Activated CD4-positive, CD25-positive, alpha-beta regulatory T cell treated with anti-CD3 and anti-CD28 coated beads, Interleukin-2, amount 50 U/mL, for 72 hours (primary cell): ENCODE results near the gene LRRK1.
"Not testable (repeated sequence)": the region's sequence is repeated elsewhere in the genome, so short reads cannot be mapped to it uniquely, and the experiment has no call there.

ENCODE experiments used
- DNase-seq: peaks from one replicate; pipeline ENCODE4 v3.0.0; 2021

LRRK1 gene

GRCh38 chr15:101060576-101061551, 141.7 kb downstream of the LRRK1 start:
- DNase-seq: no peak

- no peak for DNase-seq
Measured at GRCh38 chr15:101062063-101062462, 142.9 kb downstream of the LRRK1 start.

- DNase-seq: no peak
Measured at GRCh38 chr15:101062471-101063171, 143.5 kb downstream of the LRRK1 start.

DNA sequence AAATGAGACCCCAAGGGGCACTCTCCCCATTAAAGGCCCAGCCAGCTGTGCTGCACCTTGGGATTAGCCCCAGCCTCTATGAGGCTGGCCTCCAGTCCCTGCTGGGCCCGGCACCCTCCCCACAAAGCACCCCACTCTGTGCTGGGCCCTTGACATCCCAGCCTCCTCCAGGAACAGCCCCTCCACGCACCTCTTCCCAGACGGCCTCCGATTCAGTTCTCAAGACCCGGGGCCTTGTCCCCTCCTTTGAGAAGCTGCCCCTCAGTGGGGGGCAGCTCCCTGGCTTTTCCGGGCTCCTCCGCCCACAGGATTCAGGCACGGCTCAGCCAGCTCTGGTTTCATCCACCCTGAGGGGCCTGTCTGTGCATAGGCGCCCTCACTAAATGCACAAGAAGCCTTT, 144.1 kb downstream of the LRRK1 start:
- DNase-seq: no peak

GRCh38 chr15:101063891-101064794, 145.0 kb downstream of the LRRK1 start:
- DNase-seq: no peak

DNA sequence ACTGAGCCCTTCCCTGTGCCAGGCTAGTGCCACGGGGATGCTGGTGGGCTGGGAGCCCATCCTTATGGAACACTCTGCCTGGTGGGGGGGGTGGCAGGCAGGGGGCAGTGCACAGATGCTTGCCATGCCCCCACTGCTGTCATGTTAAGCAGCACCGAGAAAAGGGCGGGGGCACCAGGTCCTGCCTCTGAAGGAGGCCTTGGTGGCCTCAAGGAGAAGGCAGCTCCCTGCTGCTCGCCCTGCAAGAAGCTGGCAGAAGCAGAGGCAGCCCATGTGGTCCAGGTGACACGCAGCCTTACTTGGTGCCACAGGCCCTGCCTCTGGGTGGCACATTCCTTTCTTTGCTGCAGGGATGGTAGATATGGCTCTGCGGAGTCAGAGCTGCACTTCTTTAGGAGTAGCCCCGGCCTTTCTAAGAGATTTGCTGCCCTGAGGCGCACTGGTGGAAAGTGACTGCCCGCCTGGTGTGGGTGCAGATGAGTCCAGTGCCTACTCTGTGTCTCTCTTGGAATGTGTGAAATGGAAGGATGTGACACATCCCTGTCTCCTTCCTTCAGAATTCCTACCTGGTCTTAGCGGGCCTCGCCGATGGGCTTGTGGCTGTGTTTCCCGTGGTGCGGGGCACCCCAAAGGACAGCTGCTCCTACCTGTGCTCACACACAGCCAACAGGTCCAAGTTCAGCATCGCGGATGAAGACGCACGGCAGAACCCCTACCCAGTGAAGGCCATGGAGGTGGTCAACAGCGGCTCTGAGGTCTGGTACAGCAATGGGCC, 145.8 kb downstream of the LRRK1 start:
- DNase-seq: no peak

- DNase-seq: no peak
Measured at GRCh38 chr15:101065570-101066221, 146.5 kb downstream of the LRRK1 start.

GRCh38 chr15:101066501-101067408, 147.6 kb downstream of the LRRK1 start:
- DNase-seq: no peak

DNA sequence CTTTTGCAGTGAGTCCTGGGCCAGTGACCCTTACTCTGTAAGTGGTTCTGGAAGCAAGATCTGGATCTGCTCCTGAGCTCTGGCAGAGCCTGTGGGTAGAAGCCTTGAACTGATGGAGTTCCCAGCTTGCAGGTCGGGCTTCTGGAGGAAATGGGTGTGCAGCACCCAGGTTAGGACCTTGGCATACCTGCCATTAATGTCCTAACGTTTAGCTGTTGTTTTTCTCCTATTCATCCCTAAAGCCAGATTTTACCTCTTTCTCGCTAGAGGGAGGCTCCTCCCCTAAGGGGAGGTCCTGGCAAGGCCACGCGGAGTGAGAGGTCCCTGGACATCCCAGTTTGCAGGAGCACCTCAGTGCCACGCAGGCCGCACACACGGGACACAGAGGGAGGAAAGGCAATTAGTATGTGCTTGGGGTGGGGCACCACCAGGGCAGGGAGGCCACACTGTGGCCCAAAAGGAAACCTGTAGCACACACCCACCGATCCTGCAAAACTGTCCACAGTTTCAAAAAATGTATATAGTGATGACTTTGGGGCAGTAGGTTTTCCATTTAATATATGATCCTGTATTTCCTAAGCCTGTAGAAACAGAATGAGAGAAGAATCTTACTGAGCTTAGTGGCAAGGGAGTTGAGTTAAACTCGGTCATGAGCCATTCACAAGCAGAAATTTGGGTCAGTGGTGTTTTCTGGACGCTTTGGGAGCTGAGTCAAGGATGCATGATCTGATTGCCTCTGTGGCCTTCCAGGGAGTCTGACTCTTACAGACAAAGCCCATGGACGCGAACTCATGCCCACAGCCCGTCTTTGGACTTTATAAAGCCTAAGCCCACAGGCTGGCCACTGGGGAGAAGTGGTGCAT, 148.7 kb downstream of the LRRK1 start:
- DNase-seq: no peak

GRCh38 chr15:101068523-101068960, 149.4 kb downstream of the LRRK1 start:
- no peak for DNase-seq

DNA sequence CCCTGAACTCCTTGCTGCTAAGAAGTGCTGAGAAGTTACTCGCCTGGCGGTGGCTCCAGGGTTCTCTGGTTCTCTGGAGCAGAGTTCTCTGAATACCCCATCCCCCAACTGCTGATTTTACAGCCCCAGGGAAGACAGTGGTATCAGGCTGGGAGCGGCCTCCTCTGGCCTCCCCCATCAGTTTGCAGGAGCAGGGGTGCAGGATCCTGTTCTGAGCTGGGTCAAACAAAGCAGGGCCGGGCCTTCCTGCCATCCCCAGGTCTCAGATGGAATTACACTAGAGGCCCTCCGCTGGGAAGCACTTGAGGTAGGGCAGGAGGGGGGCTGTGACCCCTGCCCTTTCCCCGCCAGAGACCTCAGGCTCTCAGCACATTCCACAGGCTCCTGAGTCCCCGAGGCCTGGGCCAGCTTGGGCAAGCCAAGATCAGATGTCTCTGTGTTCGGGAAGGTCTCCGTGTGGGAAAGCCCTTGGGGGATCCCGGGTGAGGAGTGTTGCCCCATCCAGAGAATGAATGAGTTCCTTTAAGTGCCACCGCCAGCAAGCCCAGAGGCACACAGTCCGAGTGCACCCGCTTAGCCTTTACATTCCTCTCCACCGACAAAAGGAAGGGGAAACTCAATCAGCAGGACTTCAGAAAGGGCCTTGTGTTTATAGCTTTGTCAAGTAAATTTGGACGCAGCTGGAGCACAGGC, 149.9 kb downstream of the LRRK1 start:
- no peak for DNase-seq

DNA sequence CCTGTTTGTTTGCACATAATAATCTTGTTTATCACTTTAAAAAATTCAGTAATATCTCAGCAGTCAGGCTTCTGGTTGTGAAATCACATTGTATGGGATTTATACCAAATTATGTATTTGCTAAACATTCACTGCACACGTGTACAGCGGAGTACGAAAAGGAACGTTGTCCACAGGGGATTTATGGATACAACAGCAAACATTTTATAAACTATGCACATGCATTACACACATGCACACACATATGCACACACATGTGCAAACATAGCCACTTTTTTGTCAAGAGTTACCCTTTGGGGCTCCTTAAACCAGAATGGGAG, 150.5 kb downstream of the LRRK1 start:
- no peak for DNase-seq

DNA sequence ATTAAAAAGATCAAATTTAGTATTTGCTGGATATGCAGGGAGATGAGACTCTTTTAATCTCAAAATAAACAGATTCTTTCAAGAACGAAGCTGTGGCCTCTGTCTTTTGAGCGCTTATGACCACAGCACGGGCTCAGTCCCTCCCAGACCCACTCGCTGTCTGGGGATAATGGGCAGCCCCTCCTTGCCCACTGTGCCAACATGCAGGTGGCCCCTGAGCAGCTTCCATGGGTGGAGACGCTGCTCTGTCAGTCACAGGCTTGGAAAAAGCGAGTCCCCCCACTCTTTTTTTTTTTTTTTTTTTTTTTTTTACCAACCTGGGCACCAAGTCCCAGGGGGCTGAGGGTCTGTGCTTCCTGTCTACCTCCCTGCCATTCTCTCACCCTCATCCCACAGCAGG, 150.9 kb downstream of the LRRK1 start:
- no peak for DNase-seq

DNA sequence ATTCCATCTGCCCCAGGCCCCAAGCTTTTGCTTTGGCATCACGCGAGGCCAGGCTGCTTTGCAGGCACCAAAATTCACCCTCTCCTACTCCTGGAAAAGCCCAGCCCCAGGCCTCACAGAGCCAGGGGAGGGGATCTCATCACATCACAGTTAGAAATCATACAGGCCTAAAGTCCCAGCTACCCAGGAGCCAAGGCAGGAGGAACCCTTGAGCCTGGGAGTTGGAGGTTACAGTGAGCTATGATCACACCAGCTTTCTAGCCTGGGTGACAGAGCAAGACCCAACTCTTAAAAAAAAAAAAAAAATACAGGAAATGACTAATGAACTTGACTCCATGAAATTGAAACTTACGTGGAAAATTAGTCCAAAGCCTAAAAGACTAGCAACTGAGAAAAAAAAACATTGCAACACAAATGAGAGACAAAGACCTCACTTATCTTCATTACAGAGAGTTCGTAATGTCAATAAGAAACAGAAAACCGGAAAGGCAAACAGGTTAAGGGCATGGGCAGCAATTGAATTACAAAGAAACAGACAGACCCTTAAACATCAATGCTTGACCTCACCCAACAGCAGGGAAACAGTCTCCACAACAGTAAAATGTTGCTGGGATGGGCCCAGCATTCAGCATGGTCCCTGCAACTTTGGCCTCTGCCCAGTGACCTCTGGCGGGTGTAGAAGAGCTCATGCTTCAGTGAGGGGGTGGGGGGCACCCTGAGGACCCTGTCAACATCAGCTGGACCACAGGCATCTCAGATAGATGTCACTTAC, 151.5 kb downstream of the LRRK1 start:
- DNase-seq: no peak

GRCh38 chr15:101071651-101072050, 152.5 kb downstream of the LRRK1 start:
- DNase-seq: no peak

DNA sequence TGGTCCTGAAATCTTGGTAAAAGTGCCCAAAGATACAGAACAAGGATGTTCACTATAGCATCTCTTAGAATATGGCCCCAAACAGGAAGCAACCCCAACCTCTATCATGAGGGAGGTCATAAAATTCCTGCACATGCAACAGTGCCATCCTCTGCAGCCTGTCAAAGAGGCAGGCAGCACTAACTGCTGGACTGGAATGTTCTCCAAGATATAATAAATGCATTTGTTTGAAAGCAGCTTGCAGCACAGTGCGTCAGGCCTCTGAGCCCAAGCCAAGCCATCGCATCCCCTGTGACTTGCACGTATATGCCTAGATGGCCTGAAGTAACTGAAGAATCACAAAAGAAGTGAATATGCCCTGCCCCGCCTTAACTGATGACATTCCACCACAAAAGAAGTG, 153.1 kb downstream of the LRRK1 start:
- not testable (repeated sequence) for DNase-seq

DNA sequence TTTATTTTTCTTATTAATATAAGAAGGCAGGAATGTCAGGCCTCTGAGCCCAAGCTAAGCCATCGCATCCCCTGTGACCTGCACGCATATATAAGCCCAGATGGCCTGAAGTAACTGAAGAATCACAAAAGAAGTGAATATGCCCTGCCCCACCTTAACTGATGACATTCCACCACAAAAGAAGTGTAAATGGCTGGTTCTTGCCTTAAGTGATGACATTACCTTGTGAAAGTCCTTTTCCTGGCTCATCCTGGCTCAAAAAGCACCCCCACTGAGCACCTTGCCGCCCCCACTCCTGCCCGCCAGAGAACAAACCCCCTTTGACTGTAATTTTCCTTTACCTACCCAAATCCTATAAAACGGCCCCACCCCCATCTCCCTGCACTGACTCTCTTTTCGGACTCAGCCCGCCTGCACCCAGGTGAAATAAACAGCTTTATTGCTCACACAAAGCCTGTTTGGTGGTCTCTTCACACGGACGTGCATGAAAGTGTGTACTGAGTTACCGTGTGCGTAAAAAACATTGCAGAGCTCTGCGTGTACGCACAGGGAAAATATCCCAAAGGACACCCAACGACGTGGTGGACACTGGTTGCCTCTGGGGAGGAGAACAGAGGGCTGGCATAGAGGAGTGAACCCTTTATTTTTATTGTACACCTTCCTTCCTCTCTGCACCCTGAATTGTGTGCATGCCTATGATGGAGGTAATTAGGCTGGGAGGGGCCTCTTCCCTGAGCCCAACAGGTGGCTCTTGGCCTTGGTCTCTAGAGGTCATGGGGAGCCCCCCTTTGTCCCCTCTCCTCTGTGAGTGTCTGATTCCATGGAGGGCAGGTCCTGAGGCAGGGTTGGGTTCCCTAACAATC, 158.9 kb downstream of the LRRK1 start:
- not testable (repeated sequence) for DNase-seq
